Neural crest cell (in vitro differentiated cells): ENCODE measurements around the gene ILK. TPM values are rescaled to one million over a fixed set of nuclear protein-coding genes. Genes with fewer than 3 reads are reported as not detected.

Source experiments
- DNase-seq: peaks from one replicate; pipeline ENCODE4 v3.0.0; 2021; ENCODE audit warnings: low read depth, mixed read lengths, low spot score
- H3K27ac Mint-ChIP-seq: one replicate; pipeline ENCODE4 v1.8.0; 2021; ENCODE audit warnings: mild to moderate bottlenecking, mixed read lengths; ENCODE audit not compliant: unreplicated experiment
- H3K27me3 Mint-ChIP-seq: 2 replicates; pipeline ENCODE4 v1.8.0; 2021; ENCODE audit warnings: low read depth, mild to moderate bottlenecking, mixed read lengths
- H3K36me3 Mint-ChIP-seq: 2 replicates; pipeline ENCODE4 v1.8.0; 2021; ENCODE audit warnings: low read depth, mild to moderate bottlenecking, mixed read lengths
- H3K4me1 Mint-ChIP-seq: 2 replicates; pipeline ENCODE4 v1.8.0; 2021; ENCODE audit warnings: mixed read lengths
- H3K4me3 Mint-ChIP-seq: one replicate; pipeline ENCODE4 v1.8.0; 2021; ENCODE audit warnings: mild to moderate bottlenecking, mixed read lengths
- H3K9me3 Mint-ChIP-seq: 2 replicates; pipeline ENCODE4 v1.8.0; 2021; ENCODE audit warnings: mixed read lengths
- total RNA-seq: library from RNA; stranded (reverse); gene quantifications from 2 replicates; pipeline ENCODE4 v1.2.1, GENCODE V29; 2021
- TF ChIP-seq, protein P1 (sequence below): fragments of 200-600 bp; sonication (generic); conservative IDR thresholded peaks from 2 replicates; pipeline ENCODE4 v1.5.0; 2021; ENCODE audit warnings: antibody characterized with exemption, mild to moderate bottlenecking

ILK gene
- total RNA-seq, 1 donor from 2014 or later, result 121 TPM

DNA sequence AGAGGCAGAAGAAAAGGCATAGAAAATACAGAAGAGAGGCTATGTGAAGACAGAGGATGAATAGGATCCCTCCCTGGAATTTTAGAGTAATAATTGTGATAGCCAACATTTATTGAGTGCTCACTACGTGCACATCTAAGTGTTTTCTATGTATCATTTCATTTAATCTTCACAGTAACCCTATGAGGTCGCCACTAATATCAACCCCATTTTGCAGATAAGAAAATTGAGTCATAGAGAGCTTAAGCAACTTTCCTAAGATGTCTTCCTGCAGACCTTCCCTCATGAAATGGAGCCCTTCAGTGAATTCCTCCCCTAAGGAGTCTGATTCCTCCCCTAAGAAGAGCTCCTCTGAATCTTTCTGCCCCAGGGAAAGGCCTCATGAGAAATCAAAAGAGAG is 38.2 kb upstream of the ILK start:
- Mint-ChIP-seq H3K27ac (no peak overlapping the region), H3K9me3 (no peaks in the 10 kb centered on the region)
- TF ChIP-seq, protein P1, sequence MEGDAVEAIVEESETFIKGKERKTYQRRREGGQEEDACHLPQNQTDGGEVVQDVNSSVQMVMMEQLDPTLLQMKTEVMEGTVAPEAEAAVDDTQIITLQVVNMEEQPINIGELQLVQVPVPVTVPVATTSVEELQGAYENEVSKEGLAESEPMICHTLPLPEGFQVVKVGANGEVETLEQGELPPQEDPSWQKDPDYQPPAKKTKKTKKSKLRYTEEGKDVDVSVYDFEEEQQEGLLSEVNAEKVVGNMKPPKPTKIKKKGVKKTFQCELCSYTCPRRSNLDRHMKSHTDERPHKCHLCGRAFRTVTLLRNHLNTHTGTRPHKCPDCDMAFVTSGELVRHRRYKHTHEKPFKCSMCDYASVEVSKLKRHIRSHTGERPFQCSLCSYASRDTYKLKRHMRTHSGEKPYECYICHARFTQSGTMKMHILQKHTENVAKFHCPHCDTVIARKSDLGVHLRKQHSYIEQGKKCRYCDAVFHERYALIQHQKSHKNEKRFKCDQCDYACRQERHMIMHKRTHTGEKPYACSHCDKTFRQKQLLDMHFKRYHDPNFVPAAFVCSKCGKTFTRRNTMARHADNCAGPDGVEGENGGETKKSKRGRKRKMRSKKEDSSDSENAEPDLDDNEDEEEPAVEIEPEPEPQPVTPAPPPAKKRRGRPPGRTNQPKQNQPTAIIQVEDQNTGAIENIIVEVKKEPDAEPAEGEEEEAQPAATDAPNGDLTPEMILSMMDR, result no peak

DNA sequence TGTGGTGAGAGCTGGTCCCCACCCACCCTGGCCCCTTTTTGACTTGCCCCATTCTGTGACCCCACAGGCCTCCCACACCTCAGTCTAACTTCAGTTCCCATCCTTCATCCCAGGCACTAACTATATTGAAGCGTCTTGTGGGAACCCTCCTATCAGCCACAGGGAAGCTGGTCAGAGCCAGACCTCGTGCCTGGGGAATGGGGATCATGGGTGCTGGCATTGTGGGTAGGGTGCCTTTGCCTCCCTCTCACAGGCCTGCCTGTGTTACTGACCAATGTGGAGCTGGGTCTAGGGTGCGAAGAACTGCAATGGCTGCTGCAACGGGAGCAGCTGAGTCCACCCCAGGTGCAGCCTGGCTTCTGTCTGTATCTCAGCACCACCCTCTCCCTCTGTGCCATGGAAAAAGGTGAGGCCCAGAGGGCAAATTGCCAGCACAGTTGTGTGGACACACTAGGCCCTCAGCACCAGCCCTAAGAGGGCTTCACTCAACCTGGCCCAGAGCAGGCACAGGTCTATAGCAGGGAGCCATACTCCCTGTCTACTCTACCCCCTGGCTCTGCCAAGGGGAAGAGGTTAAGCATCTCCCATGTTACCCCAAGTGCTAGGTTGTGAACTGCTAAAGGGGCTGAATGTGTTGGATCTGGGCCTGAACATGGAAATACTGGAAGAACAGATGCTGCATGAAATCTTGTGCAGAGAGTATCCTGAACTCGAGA is 37.4 kb upstream of the ILK start:
- peaks cover 6% of the 10 kb centered on the region for H3K36me3 Mint-ChIP-seq
- H3K4me1 Mint-ChIP-seq, result no peaks in the 10 kb centered on the region
- TF ChIP-seq, protein P1, result no peak

More for the DNA sequence above, 38.2 kb upstream of the ILK start:
- DNase-seq, result no peak
- H3K36me3 Mint-ChIP-seq, result peaks cover 6% of the 10 kb centered on the region
- no peak overlapping the region for H3K4me3 Mint-ChIP-seq
- no peaks in the 10 kb centered on the region for H3K27me3 Mint-ChIP-seq
- no peaks in the 10 kb centered on the region for H3K4me1 Mint-ChIP-seq

DNA sequence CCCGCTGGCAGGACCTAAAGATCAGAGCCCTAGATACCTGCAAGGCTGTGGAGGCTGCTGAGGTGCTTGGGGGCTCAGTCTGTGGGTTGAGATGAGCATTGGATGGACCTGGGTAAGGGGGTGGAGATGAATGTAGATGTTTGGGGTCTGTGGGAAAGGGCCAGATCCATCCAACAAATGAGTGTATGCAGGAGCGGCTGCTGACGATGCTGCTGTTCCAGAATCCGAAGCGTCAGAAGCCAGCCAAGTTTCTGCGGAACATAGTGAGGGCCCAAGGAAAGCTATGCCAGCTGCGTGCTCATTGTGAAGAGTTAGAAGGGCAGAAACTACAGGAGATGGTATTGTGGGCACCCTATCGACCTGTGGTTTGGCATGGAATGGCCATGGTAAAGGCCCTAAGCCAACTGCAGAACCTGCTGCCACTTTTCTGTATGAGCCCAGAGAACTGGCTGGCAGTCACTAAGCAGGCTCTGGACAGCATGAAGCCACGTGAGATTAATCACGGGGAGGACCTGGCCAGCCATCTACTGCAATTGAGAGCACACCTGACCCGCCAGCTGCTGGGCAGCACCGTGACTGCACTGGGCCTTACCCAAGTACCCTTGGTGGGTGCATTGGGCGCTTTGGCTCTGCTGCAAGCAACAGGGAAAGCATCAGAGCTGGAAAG is 36.7 kb upstream of the ILK start:
- no peak overlapping the region for H3K27ac Mint-ChIP-seq
- no peak overlapping the region for H3K4me3 Mint-ChIP-seq
- no peaks in the 10 kb centered on the region for H3K4me1 Mint-ChIP-seq
- H3K27me3 Mint-ChIP-seq, result no peaks in the 10 kb centered on the region
- peaks cover 6% of the 10 kb centered on the region for H3K36me3 Mint-ChIP-seq
- no peaks in the 10 kb centered on the region for H3K9me3 Mint-ChIP-seq
- no peak for DNase-seq
- TF ChIP-seq, protein P1, result no peak

More for the DNA sequence above, 37.4 kb upstream of the ILK start:
- peak overlapping the region; percentile 29 for H3K27ac Mint-ChIP-seq
- no peak overlapping the region for H3K4me3 Mint-ChIP-seq
- DNase-seq, result no peak
- H3K9me3 Mint-ChIP-seq, result no peaks in the 10 kb centered on the region
- no peaks in the 10 kb centered on the region for H3K27me3 Mint-ChIP-seq

DNA sequence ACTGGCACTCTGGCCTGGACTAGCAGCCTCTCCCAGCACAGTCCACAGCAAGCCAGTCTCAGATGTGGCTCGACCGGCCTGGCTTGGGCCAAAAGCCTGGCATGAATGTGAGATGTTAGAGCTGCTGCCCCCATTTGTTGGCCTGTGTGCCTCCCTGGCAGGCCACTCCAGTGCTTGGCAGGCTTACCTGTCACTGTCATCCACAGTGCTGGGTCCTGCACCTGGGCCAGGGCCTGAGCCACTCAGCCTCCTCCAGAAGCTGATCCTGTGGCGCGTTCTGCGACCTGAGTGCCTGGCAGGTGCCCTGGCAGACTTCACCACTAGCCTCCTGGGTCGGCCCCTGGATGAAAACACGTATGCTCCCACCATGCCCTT is 36.2 kb upstream of the ILK start:
- no peaks in the 10 kb centered on the region for H3K4me1 Mint-ChIP-seq
- no peaks in the 10 kb centered on the region for H3K9me3 Mint-ChIP-seq
- H3K27me3 Mint-ChIP-seq, result no peaks in the 10 kb centered on the region
- H3K27ac Mint-ChIP-seq, result no peak overlapping the region
- peaks cover 6% of the 10 kb centered on the region for H3K36me3 Mint-ChIP-seq
- TF ChIP-seq, protein P1, result no peak
- no peak overlapping the region for H3K4me3 Mint-ChIP-seq
- no peak for DNase-seq

DNA sequence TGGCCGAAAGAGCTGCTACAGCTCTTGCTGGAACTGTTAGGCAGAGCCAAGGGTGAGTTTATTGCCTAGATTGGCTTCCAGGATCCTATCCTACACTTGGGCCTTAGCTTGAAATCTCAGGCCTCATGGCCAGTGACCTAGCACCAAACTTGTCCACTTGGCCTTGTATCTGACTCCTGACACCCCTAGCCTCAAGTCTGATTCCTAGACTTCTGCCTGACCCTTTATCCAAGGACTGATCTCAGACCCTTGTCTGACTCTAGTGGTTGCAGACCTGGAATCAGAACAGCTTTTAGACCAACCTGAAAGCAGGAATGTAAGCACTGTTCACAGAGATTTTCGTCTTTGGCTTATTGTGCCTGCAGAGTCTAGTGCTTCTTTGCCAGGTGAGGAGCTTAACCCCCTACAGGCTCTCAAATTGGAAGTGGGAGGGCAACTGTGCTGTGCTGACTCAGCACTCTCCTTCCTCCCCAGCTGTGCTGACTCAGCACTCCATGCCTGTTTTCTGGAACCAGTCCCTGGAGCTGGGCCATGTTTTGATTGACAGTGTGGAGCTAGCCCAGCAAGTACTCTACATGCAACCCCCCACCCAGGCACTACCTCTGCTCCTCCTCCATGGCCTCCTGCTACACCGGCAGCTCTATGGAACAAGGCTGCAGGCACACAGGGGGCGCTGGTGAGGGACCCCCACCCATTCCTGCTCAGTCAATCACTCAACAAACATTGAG is 35.2 kb upstream of the ILK start:
- H3K4me3 Mint-ChIP-seq, result no peak overlapping the region
- no peaks in the 10 kb centered on the region for H3K4me1 Mint-ChIP-seq

More for the DNA sequence above, 35.2 kb upstream of the ILK start:
- Mint-ChIP-seq H3K36me3 (peaks cover 11% of the 10 kb centered on the region), H3K9me3 (no peaks in the 10 kb centered on the region), H3K27ac (no peak overlapping the region), H3K27me3 (no peaks in the 10 kb centered on the region)
- peak; percentile 1 for DNase-seq
- TF ChIP-seq, protein P1, result no peak
